Activated CD4-positive, alpha-beta T cell treated with anti-CD3 and anti-CD28 coated beads, Interleukin-2, amount 50 U/mL, for 1 hour (primary cell): ENCODE results near the gene PGGT1B.
A peak's percentile ranks its signal among the peaks of the same experiment; 100 is the strongest.
"Not testable (repeated sequence)": the region's sequence is repeated elsewhere in the genome, so short reads cannot be mapped to it uniquely, and the experiment has no call there.

Experiments used
- DNase-seq: peaks from one replicate; pipeline ENCODE4 v3.0.0-alpha.2; 2020

PGGT1B gene

DNA sequence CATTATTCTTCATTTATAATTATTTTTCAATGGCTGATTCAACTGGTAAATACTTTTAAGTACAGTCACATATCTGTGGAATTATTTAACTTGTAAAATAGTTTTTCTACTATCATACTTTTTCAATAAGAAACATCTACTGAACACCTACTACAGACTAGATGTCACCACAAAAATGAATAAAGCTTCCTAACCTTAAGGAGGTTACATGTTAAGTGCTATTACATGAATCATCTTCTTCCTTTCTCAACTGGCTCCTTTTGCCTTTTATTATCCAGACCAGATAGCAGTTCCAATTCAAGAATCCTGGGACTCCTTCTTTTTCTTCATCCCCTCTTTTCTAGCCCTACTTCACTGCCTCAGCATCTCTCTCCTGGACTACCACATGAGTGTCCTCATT, 4.7 kb downstream of the PGGT1B start:
- DNase-seq = no peak

DNA sequence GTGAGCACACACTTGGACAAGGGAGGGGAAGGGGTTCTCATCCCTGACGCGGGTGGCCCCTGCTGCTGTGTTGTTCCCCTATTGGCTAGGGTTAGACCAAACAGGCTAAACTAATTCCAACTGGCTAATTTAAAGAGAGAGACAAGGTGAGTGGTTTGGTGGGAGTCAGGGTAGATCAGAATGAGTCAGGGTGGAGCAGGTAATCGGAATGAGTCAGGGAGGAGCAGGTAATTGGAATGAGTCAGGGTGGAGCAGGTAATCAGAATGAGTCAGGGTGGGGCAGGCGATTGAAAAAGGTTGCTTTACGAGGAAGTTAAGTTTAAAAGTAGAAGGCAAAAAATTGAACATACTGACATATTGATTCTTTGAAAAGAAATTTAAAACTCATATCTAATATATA, 13.3 kb downstream of the PGGT1B start:
- DNase-seq = not testable (repeated sequence)

DNA sequence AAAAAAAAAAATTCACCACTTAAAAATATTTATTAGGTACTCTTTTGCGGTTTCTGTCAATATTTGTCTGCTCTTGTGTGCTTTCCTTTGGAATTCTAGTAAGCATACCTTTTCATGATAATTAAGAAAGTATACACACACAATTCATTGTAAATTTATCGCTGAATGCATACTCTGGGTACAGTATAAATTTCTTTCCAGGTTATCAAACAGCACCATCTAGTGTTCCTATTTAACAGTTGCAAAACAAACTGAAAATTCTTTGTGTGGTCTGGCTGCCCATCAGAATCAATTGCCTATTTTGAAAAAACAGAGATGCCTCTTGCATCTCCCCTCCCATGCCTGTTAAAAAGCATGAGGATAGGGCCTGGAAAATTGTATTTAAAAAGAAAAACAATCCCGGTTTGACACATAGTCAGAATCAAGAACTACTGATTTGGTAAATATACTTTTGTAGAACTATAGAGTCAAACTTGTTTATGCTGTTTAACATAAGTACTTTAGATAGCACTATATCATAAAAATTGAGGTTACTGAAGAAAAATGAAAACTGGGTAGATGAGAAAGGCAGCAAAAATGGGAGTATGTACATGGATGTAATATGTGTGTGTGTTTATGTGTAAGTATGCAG, 16.2 kb downstream of the PGGT1B start:
- no peak for DNase-seq

DNA sequence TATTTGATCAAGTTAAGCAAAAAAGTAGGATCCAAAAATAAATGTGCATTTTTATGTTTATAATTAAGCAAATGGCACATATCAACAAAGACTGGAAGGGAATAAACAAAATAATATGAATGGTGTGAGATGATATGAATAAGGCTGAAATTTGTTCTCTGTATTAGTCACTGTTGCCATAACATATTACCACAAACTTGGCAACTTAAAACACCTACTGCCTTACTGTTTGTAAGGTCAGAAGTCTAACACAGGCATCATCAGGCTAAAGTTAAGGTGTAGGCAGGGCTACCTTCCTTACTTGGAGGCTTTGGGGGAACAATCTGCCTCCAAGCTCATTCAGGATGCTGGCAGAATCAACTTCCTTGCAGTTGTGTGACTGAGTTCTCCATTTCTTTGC, 19.3 kb downstream of the PGGT1B start:
- no peak for DNase-seq

DNA sequence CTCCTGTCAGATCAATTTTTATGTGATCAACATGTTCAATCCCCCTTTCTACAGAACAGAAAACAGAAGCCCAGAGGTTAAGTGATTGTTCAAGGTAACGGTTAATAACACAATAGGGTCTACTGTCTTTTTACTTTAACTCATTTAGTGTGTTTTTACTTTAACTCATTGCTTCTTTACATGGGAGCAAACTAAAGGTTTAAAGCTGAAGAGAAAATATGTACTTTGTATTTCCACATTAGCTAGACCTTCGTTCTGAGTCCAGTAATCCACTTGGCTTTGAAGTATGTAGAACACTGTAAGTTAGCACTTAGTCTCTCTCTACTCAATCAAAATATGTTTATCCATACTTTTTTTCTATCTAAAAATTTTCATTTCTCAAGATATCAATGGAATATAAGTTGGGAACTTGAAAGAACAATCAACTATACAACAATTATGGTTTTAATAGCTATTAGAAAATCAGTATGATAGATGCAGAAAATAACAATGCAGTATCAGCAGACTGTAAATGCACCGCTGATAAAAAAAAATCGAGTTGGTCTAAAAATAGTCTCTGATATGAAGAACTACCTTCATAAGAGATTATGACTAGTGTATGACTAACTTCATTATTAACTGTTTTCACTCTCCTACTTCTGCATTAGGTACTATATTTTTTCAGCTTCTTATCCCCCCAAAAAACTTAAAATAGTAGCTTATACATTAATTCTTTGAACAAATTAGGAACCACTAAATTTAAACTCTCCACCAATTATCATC, 20.6 kb downstream of the PGGT1B start:
- no peak for DNase-seq

DNA sequence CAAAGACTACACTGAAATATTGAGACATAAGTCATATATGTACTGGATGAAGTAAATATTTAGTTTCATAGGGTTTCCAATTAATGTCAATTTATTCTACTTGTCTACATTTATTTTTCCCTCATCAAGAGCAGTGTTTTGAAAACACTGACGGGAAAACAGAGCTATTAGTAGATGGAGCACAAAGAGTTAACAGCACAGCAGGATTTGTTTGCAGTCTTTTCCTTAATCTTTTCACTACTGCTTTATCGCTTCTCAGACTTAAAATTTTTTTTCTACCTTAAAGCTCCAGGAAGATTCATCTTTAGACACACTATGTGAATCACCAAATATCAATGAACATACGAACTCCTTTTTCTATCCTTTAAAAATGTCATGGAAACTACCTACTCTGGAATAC, 25.6 kb downstream of the PGGT1B start:
- DNase-seq = no peak

DNA sequence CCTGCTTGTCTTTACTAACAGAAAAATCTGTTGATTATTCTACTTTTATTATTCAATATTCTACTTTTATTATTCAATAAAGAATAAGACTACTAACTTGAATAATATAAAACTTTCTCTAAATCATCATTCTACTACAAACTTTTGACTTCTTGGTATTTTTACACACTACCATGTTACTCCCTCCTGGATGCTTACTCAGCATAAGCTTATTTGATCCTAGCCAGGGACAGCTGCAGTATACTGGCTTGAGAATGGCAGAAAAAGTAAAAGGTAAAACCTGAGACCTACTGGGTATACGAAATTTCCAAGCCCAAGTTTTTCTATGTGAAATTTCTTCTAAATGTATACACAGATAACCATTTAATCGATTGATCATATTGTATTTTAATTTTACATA, 26.1 kb downstream of the PGGT1B start:
- DNase-seq = no peak

DNA sequence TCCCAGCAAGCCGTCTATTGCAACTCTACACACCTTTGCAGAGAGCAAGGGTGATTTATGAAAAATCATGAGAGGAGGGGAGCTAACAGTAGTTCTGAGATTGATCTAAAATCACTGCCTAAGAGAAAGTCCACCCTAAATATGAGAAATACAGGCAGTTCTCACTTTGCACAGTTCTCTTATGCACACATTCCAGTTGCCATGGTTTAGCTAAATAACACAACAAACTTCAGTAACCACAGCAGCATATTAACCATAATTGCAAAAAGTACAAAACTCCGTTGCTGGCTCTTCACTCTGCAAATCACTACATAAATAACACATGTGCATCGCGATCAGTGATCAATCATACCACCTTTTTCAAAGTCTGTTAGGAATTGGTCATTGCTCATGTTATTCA, 31.1 kb downstream of the PGGT1B start:
- DNase-seq = no peak

DNA sequence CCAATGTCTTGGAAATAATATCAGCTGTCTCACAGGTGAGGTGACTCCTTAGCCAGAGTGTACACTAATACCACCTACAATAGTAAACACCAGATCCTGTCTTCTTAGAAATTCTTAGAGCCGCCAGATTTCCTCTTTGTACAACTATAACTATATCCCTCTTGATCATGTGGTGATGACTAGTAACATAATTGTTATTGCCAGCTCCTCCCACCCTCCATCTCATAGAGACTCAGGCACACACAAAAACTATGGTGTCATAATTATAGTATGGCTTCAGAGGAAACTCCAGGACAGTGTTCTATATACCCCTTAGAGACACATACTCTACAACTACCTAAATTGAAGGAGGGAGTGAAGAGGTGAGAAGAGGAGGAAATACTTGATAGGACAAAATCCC, 33.1 kb downstream of the PGGT1B start:
- no peak for DNase-seq

DNA sequence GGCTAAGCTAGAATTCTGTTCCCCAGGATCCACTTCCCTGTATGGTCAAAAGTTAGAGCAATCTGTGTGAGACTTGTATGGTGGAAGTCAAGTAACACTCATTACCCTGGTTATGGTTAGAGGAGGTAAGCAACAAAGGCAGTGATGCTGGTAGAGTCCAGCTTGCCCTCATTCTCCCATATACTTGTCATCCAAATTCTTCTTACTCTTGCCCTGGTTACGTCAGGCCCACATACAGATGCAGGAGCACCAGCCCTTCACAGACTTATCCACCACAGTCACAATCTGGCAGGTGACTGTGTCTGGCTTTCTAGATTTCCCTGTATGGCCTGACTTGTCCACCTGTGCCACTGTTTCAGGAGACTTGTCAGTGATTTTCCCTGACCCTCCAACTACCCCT, 35.4 kb downstream of the PGGT1B start:
- DNase-seq = no peak

DNA sequence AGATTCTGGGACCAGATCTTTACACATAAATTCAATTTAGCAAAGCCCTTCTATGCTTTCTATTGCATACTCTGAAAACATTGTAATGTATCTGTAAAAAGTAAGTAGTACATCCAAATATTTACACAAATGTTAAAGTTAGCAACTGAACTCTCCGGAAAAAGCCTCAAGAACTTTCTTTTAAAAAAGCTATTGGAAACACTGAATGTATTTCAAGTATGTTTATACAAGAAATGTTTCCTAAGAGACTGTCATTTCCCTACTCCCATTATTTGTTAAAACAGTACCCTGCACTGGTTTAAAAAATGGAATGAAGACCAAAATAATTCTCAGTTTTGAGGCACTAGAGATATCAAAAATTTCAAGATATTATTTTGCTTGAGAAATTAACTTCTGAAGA, 48.1 kb downstream of the PGGT1B start:
- DNase-seq = no peak

DNA sequence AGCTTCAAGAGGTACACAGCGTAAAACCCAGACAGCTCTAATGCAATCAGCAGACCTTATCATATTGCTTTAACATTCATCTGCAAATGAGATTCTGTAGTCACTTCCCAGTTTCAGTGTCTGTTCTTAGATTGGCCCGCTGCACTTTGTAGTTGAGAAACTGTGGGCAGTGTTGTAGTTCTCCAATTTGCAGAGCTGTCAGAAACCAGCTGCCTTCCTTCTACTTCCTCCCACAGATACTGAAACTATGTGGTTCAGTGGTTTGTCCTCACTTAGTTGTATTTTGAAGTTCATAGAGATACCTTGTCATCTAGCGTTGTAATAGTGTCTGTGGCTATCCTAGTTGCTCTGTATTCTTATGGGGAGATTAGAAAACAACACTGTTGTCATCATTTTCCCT, 53.4 kb downstream of the PGGT1B start:
- peak; percentile 0 for DNase-seq

DNA sequence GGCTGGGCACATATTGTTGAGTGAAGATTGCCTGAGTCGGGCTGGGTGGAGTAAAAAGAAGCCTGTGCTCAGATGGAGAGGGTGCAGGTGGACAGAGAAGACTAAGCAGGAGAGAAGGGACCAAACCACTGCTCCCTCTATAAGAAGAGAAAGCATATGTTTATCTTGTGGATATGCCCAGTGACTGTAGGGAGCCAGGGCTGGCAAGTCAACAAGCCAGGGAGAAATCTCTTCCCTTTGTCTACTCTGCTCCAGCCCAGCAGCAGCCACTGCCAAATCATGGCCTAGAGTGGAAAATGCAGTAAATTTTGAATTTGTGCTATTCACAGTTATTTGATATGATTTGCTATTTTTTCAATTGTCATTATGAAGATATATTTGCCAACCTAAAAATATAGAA, 59.7 kb downstream of the PGGT1B start:
- DNase-seq = no peak

DNA sequence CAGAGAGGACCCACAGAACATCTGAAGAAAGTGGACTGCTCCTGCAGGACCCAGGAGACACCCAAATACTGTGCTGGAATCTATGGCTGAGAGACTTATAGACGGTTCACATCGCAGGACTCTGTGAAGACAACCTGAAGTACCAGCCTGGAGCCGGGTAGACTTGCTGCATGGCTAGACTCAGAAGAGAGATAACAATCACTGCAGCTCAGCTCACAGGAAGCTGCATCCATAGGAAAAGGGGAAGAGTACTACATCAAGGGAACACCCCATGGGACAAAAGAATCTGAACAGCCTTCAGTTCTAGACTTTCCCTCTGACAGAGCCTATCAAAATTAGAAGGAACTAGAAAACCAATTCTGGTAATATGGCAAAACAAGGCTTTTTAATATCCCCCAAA, 66.5 kb downstream of the PGGT1B start:
- no peak for DNase-seq

DNA sequence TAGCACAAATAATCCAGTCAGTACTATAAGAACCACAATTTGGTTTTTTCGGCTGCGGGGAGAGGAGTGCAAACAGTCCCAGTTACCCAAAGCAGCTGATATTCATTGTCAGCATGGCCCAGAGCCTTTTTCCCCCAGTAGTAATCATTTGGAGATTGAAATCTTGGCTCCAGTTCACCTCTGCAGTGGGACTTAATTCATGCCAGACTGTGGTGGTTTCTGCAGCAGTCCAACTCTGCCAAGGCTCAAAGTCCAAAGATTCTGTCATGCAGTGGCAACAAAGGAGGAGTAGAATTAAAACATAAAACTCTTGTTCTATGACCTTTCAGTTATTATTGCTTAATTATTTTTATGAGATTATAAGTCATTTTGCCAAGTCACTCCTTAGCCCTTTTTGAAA, 68.0 kb downstream of the PGGT1B start:
- no peak for DNase-seq

DNA sequence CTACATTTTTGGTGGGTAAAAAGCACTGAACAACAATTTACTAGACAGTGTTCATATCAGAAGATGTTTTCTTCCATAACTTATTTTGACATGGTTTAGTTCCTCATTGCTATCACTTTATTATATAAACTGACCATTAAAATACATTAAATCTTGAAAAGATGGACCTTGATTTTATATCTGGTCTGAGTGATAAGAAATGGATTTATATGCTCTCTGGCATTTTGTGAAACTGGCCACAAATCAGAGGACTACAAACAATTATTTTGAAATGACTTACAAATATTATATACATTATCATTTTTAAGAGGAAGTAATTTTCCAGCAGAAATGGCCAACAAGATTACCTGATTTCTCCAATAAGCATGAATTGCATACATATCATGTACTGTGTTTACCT, 69.4 kb downstream of the PGGT1B start:
- DNase-seq = no peak

DNA sequence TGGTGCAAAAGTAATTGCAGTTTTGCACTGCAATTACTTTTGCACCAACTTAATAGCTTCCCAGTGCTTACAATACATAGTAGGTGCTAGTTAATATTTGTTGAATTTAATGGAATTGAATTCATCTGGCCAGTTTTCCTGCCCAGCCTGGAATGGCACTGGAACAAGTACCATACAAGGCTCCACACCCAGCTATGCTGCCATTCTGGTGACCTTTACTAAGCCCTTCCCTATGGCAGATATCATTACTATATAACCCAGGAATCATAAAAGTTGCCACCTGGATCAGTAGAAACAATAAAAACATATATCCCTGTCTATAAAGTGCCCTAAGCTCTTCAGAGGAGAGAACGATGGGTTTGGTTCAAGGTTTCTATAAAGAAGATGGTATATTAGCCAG, 70.6 kb downstream of the PGGT1B start:
- no peak for DNase-seq

DNA sequence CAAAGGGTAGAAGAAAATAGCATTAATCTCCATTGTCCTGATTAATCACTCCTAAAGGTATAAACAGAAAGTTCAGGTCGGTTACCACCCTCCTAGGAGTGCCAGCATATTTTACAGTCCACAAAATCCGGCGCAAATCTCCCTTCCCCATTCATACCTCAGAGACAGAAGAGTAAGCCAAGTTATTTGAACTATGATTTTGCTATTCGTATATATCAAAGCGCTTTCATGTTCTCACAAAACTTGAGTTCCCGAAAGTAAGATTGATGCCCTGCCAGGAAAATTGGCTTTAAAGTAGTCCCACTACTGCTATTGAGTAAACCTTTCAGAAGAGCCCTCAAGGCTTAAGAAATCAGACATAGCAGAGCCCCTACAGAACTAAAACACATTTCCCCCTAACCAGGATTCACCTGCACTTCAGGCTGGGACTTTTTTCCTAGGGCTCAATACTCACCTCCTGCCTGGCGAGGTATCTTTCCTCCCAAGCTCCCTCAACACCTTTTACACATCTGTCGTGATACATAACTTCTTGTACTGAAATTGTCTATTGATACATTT, 71.1 kb downstream of the PGGT1B start:
- DNase-seq = no peak

DNA sequence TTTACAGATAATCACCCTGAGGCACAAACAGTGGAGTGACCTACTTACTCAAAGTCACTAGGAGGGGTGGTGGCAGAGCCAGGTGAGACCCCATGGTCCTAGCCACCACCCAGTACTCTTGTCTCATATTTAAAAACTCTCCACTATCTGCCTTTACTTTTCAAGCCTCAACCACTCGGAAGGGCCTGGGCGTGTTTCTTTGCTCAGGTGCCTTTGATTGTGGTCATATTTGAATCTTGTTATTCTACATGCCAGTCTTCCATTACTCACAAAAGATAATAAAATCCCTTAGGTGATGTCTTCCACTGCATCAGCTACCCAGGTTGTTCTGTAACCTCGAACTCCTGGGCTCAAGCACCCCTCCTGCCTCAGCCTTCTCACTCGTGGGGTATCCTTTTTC, 72.3 kb downstream of the PGGT1B start:
- DNase-seq = no peak

DNA sequence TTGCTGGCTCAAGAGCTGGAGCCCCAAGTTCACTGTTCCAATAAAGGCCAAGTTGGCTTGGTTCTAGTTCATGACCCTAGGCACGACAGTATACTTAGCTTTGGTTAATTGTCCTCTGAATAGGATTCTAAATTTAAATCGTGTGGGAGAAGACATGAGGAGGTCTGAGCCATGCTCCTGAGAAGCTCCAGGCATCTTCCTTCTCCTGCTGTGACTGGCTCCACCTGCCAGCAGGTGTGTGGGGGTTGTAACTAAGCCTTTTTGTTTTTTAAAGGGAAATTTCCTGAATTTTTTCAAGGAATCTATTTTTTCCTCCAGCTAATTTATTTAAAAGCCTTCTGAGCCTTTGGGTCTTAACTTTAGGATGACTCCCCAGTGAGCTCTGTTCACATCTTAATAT, 72.8 kb downstream of the PGGT1B start:
- DNase-seq = no peak

DNA sequence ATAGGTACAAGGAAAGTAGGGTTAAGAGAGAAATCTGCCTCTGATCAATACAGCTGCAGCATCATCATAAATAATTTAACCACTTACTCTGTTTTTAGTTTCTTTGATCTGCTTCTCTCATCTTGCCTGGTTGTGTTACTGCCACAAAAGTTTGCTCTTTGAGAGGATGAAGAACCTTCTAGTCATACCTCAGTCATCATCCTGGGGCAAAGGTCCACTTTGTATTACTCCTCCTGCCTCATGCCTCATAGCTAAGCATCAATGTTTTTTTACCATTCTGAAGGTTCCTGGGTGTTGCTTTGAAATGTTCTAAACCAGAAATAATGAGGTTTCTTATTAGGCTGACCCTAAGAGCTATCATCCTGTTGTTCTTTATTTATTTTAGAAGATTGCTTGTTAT, 75.9 kb downstream of the PGGT1B start:
- no peak for DNase-seq

DNA sequence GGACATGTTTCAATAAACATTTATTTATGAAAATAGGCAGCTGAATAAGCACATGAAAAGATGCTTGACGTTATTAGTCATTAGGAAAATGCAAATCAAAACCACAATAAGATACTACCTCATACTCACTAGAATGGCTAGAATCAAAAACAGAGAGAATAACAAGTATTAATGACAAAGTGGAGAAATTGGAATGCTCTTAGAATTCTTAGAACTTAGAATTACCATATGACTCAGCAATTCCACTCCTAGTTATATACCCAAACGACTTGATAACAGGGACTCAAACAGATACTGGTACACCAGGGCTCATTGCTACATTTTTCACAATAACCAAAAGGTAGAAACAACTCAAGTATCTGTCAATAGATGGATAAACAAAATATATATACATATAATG, 77.9 kb downstream of the PGGT1B start:
- DNase-seq = no peak

DNA sequence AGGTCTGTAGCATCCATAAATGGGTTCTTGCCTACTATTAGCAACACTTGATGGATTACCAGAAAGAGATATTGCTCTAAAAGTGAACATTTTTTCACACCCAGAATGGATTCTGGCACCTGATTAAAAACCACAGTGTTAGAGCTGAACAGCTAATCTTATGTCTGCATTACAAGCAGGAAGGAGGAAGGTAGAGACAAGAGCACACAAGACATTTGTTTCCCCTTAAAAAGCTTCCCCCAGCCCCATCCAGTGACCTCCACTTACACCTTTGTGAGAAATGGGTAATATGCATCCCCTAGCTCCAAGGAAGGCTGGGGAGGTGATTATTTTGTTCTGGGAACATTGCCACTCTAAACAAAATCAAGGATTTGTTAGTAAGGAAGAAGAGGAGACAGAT, 80.9 kb downstream of the PGGT1B start:
- DNase-seq = no peak

DNA sequence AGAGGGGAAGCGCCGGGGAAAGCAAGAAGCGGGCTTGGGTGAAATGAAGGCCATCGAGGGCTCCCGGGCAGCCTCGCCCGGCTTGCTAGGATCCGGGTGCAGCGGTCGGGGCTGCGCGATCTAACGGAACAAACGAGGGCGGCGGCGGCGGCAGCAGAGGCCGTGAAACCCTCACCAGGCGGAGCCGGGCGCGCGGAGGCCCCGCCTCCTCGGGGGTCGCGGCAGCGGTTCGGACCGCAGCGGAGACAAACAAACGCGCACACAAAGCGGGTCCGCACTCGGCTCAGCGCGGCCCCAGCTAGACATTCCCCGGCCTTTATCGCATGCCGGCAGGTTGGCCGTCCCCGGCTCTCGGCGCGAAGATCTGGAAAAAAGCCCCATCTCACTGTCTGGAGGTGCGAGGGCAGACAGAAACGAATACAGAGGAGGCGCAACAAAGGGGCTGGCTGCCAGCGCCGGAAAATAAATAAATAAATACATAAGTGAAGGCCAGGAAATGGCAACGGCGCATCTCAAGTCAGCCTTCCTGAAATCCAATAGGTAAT, 82.4 kb downstream of the PGGT1B start:
- DNase-seq = no peak
